ENCODE data around the gene CAMKMT. TPM values are rescaled to one million over a fixed set of nuclear protein-coding genes. Genes with fewer than 3 reads are reported as not detected.

Gene CAMKMT
- total RNA-seq, 6 donors from 2014 or later: 7.7 to 17.8 (median 12.2) TPM

DNA sequence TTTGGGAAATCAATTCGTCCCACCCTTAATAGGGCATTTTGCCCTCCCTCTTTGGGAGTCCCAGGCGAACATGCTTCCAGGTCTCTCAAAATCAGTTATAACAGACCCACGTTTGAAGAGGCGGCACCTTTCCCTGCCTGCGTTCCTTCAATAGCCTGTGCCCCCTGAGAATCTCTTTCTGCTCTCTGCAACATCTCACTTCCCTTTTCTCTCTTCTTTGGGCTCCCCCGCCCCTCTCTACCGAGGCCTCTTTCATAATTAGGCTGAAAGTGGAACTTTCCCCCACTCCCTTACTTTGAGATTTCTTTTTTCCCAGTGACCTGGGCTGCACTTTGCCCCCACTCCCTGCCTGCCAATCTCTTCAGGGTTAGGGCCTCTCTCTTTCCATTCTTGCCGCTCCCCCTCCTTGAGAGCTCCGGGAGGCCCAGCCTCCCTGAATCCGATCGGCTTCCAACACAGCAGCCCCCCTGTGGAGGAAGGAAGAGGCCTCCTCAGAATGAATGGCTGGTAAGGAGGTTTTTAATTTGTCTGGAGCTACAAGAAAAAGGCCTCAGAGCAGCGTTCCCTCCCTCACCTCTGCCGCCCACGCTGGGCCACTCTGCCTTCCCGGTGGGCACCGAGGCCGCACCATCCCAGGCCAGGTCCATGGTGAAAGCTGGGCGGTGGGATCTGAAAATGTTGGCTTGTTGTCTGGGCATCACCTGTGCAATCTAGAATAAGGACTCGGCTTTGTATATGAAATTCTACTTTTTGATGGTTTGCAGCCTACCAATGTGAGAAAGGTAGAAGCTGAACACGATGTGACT is 417.1 kb downstream of the CAMKMT start:
- Histone ChIP-seq H3K27ac (no peak overlapping the region), H3K36me3 (no peaks in the 10 kb centered on the region), H3K9me3 (peaks cover 0 to 14% (median 3%) of the 10 kb centered on the region in 4 donors), H3K27me3 (no peaks in the 10 kb centered on the region), H3K4me1 (no peaks in the 10 kb centered on the region), H3K4me3 (no peak overlapping the region)
- 61% methylated on average over 20 of the region's 20 CpGs for WGBS, 2 donors
- TF ChIP-seq POLR2A (IDR thresholded peaks at IDR 0.05) (no peak), EP300 (IDR thresholded peaks at IDR 0.05) (no peak), POLR2AphosphoS5 (IDR thresholded peaks at IDR 0.05) (no peak)
- TF ChIP-seq, protein P1, sequence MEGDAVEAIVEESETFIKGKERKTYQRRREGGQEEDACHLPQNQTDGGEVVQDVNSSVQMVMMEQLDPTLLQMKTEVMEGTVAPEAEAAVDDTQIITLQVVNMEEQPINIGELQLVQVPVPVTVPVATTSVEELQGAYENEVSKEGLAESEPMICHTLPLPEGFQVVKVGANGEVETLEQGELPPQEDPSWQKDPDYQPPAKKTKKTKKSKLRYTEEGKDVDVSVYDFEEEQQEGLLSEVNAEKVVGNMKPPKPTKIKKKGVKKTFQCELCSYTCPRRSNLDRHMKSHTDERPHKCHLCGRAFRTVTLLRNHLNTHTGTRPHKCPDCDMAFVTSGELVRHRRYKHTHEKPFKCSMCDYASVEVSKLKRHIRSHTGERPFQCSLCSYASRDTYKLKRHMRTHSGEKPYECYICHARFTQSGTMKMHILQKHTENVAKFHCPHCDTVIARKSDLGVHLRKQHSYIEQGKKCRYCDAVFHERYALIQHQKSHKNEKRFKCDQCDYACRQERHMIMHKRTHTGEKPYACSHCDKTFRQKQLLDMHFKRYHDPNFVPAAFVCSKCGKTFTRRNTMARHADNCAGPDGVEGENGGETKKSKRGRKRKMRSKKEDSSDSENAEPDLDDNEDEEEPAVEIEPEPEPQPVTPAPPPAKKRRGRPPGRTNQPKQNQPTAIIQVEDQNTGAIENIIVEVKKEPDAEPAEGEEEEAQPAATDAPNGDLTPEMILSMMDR (IDR thresholded peaks at IDR 0.05): no peak
- peak in 1 of 2 donors; percentile 50 for DNase-seq
- ATAC-seq (ENCODE audit: low FRiP score in 2 of 2): peak; percentile 49 to 71

DNA sequence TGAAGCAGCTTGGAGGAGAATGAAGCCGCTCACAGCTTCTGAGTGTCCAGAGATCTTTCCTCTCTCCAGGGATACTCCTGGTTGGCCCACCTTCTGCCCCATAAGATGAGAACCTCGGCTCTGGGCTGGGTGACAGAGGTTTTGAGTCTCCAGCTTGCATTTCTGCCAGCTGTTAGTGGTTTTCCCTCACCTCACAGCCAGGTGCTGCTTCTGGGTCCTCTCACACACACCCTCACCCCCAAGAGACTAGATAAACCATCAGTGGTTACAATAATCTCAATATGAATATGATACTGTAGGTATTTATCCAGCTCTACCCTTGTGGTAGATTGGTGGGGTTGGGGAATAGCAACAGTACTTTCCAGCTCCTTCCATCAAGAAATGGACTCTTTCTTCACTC is 418.0 kb downstream of the CAMKMT start:
- 97 to 100% methylated on average over 2 of the region's 2 CpGs for WGBS, 2 donors
- no peak for ATAC-seq (ENCODE audit: low FRiP score in 2 of 2)

DNA sequence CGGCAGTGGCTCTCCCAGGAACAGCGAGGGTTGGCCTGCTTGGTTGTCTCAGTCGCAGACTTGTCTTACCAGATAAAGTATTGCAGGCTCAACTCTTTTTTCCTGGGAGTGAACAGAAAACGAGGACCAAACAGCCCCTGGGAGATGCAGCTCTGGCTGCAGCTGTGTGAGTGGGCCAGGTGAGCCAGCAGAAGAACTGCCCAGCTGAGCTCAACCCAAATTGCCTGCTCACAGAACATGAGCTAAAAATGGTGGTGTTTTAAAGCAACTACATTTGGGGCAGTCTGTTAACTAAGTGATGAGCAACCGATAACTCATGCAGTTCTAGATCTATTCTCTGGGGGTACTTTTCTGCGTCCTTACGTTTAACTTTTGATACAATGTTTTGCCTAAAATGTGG is 418.7 kb downstream of the CAMKMT start:
- Histone ChIP-seq H3K4me1 (no peaks in the 10 kb centered on the region), H3K36me3 (no peaks in the 10 kb centered on the region), H3K9me3 (peaks cover 0 to 14% (median 3%) of the 10 kb centered on the region in 4 donors), H3K27me3 (no peaks in the 10 kb centered on the region), H3K27ac (no peak overlapping the region), H3K4me3 (no peak overlapping the region)
- 94 to 95% methylated on average over 6 to 7 of the region's 7 CpGs for WGBS, 2 donors
- no peak for DNase-seq
- TF ChIP-seq, protein P1 (IDR thresholded peaks at IDR 0.05): no peak
- TF ChIP-seq POLR2AphosphoS5 (IDR thresholded peaks at IDR 0.05) (no peak), POLR2A (IDR thresholded peaks at IDR 0.05) (no peak), EP300 (IDR thresholded peaks at IDR 0.05) (no peak)
- no peak for ATAC-seq (ENCODE audit: low FRiP score in 2 of 2)

More for the DNA sequence above, 418.0 kb downstream of the CAMKMT start:
- H3K36me3 ChIP-seq: no peaks in the 10 kb centered on the region
- H3K4me3 ChIP-seq: no peak overlapping the region
- TF ChIP-seq POLR2AphosphoS5 (IDR thresholded peaks at IDR 0.05) (no peak), EP300 (IDR thresholded peaks at IDR 0.05) (no peak), POLR2A (IDR thresholded peaks at IDR 0.05) (no peak)
- TF ChIP-seq, protein P1 (IDR thresholded peaks at IDR 0.05): no peak
- no peak for DNase-seq
- H3K27ac ChIP-seq: no peak overlapping the region
- H3K27me3 ChIP-seq: no peaks in the 10 kb centered on the region
- H3K9me3 ChIP-seq: peaks cover 0 to 14% (median 3%) of the 10 kb centered on the region in 4 donors
- H3K4me1 ChIP-seq: no peaks in the 10 kb centered on the region

DNA sequence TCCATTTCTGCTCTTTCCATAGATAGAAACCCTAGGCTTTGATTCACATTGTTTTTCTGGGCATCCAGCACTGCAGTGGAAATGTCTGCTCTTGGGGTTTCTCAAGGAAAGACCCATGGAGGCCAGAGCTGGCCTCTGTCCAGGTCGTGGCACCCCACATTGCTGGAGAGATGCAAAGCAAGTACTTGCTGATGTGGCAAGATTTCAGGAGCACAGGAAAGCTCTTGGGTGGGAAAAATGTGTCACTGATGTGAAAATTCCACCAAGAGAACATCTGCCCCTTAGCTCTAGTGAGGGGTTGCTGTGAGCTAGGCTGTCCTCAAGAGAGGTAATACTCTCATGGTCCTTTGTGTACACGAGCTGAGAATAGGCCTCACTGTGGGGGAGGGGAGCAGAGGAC is 423.7 kb downstream of the CAMKMT start:
- 61 to 76% methylated on average over 1 to 2 of the region's 2 CpGs for WGBS, 2 donors
- H3K27ac ChIP-seq: no peak overlapping the region

More for the DNA sequence above, 423.7 kb downstream of the CAMKMT start:
- TF ChIP-seq POLR2AphosphoS5 (IDR thresholded peaks at IDR 0.05) (no peak), EP300 (IDR thresholded peaks at IDR 0.05) (no peak), POLR2A (IDR thresholded peaks at IDR 0.05) (no peak)
- TF ChIP-seq, protein P1 (IDR thresholded peaks at IDR 0.05): no peak
- H3K36me3 ChIP-seq: no peaks in the 10 kb centered on the region
- DNase-seq (no peak), ATAC-seq (ENCODE audit: low FRiP score in 2 of 2) (no peak)
- H3K4me3 ChIP-seq: no peak overlapping the region
- H3K4me1 ChIP-seq: no peaks in the 10 kb centered on the region
- H3K9me3 ChIP-seq: peaks cover 0 to 11% (median 2%) of the 10 kb centered on the region in 4 donors
- H3K27me3 ChIP-seq: no peaks in the 10 kb centered on the region
